Progenitor cell of endocrine pancreas (in vitro differentiated cells): ENCODE measurements around the gene ZBTB42. TPM values are rescaled to one million over a fixed set of nuclear protein-coding genes. Genes with fewer than 3 reads are reported as not detected.
"Not testable (repeated sequence)": the region's sequence is repeated elsewhere in the genome, so short reads cannot be mapped to it uniquely, and the experiment has no call there.

Experiments used
- DNase-seq: peaks from one replicate; pipeline ENCODE4 v3.0.0; 2021; ENCODE audit warnings: low spot score; ENCODE audit not compliant: unreplicated experiment
- H3K27ac Mint-ChIP-seq: 2 replicates; pipeline ENCODE4 v1.8.0; 2021; ENCODE audit warnings: mild to moderate bottlenecking, moderate library complexity, mixed read lengths
- H3K27me3 Mint-ChIP-seq: 2 replicates; pipeline ENCODE4 v1.8.0; 2021; ENCODE audit warnings: mixed read lengths
- H3K36me3 Mint-ChIP-seq: 2 replicates; pipeline ENCODE4 v1.8.0; 2022; ENCODE audit warnings: mixed read lengths; ENCODE audit not compliant: insufficient read depth
- H3K4me1 Mint-ChIP-seq: 2 replicates; pipeline ENCODE4 v1.8.0; 2021; ENCODE audit warnings: low read depth, mixed read lengths
- H3K4me3 Mint-ChIP-seq: 2 replicates; pipeline ENCODE4 v1.8.0; 2021; ENCODE audit warnings: low read depth, mild to moderate bottlenecking, moderate library complexity, mixed read lengths
- H3K9me3 Mint-ChIP-seq: 2 replicates; pipeline ENCODE4 v1.8.0; 2021; ENCODE audit warnings: low read depth, mixed read lengths
- total RNA-seq: library from RNA; stranded (reverse); gene quantifications from 2 replicates; pipeline ENCODE4 v1.2.1, GENCODE V29; 2021
- TF ChIP-seq, protein P1 (sequence below): fragments of 200-600 bp; sonication (generic); IDR thresholded peaks from one replicate; pipeline ENCODE4 v1.5.0; 2021; ENCODE audit warnings: antibody characterized with exemption, mild to moderate bottlenecking; ENCODE audit not compliant: unreplicated experiment

Gene ZBTB42
- total RNA-seq, 1 donor from 2014 or later, result 12.3 TPM

DNA sequence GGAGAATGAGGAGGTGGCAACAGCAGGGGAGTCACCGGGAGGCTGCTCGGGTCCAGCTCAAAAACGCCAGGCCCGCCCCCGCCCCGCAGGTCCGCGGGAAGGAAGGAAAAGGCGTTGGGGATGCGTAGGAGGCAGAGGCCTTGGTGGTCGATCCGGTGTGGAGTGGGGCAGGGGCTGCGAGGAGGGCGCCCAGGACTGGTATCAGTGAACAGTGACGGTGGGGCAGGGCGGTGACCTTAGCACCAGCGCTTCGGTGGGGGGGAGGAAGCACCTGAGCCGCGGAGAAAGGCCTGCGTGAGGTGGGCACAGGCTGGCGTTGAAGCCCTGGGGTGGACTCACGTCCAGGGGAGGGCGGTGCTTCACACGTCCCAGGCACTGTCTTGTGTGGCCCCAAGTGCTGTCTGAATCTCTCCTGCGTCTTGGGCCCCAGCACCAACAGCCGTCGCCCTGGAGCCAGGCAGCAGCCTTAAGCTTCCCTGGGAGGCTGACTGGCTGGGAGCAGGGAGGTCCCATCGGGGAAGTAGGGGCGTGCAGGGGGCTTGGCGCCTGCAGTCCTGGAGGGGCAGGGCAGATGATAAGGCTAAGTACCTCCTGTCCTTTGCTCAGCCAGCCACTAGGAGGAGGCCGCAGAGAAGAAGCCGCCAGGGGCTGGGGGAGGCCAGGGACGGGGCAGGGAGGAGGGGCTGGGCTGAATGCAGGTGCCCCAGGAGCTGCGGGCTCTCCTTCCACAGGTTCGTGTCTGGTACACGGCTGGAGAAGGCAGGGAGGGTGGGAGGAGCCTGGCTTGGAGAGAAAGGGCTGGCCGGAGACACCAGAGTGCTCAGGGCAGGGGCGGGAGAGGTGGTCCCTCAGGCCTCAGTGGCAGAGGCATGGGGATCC, 26.5 kb downstream of the ZBTB42 start:
- Mint-ChIP-seq H3K36me3 (no peaks in the 10 kb centered on the region), H3K4me1 (peaks cover 12% of the 10 kb centered on the region), H3K9me3 (peaks cover 8% of the 10 kb centered on the region), H3K4me3 (peak overlapping the region; percentile 72), H3K27me3 (peaks cover 24% of the 10 kb centered on the region), H3K27ac (peak overlapping the region; percentile 94)
- TF ChIP-seq, protein P1, sequence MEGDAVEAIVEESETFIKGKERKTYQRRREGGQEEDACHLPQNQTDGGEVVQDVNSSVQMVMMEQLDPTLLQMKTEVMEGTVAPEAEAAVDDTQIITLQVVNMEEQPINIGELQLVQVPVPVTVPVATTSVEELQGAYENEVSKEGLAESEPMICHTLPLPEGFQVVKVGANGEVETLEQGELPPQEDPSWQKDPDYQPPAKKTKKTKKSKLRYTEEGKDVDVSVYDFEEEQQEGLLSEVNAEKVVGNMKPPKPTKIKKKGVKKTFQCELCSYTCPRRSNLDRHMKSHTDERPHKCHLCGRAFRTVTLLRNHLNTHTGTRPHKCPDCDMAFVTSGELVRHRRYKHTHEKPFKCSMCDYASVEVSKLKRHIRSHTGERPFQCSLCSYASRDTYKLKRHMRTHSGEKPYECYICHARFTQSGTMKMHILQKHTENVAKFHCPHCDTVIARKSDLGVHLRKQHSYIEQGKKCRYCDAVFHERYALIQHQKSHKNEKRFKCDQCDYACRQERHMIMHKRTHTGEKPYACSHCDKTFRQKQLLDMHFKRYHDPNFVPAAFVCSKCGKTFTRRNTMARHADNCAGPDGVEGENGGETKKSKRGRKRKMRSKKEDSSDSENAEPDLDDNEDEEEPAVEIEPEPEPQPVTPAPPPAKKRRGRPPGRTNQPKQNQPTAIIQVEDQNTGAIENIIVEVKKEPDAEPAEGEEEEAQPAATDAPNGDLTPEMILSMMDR, result peak; percentile 64
- peak; percentile 65 for DNase-seq

DNA sequence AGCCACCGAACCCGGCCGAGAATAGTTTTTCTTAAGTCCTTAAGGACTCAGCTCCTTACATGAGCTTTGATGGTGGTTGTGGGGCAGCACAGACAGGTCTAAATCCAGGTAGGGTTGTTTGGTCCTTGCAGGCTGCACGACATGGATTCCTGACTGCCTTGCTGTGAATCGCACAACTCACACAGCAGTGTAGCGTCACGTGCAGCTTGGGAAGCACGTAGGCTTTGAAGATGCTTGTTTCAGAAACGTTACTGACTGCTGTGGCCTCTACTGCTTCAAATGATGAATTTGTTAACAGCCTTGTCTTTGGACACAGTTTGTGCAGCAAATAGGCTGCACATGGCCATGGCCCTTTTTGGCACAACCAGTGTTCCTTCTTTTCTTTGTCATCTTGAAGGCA, 29.9 kb downstream of the ZBTB42 start:
- Mint-ChIP-seq H3K36me3 (no peaks in the 10 kb centered on the region), H3K27ac (no peak overlapping the region), H3K4me1 (peaks cover 7% of the 10 kb centered on the region), H3K9me3 (no peaks in the 10 kb centered on the region), H3K27me3 (peaks cover 4% of the 10 kb centered on the region), H3K4me3 (no peak overlapping the region)
- no peak for DNase-seq
- TF ChIP-seq, protein P1, result no peak

DNA sequence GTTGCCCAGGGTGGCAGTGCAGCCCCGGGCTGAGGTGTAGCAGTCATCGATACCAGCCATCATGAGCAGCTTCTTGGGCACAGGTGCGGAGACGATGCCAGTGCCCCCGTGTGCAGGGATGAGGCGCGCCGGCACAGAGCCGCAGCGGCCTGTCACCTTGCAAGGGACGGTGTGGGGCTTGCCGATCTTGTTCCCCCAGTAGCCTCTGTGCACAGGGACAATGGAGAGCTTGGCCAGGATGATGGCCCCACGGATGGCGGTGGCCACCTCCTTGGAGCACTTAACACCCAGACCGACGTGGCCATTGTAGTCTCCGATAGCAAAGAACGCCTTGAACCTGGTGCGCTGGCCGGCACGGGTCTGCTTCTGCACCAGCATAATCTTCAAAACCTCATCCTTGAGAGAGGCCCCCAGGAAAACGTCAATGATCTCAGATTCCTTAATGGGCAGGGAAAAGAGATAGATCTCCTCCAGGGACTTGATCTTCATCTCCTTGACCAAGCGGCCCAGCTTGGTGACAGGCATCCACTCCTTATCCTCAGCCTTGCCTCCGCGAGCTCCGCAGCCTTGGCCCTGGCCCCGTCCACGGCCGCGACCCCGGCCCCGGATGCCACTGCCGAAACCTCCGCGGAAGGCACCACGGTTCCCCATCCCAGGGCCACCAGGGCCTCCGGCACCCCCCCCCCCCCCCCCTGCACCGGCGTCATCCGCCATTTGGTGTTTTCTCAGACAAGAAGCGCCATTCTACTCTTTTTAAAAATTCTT, 35.5 kb downstream of the ZBTB42 start:
- H3K27ac Mint-ChIP-seq, H3K4me3 Mint-ChIP-seq, DNase-seq, H3K27me3 Mint-ChIP-seq, H3K4me1 Mint-ChIP-seq, H3K9me3 Mint-ChIP-seq, H3K36me3 Mint-ChIP-seq: not testable (repeated sequence)

DNA sequence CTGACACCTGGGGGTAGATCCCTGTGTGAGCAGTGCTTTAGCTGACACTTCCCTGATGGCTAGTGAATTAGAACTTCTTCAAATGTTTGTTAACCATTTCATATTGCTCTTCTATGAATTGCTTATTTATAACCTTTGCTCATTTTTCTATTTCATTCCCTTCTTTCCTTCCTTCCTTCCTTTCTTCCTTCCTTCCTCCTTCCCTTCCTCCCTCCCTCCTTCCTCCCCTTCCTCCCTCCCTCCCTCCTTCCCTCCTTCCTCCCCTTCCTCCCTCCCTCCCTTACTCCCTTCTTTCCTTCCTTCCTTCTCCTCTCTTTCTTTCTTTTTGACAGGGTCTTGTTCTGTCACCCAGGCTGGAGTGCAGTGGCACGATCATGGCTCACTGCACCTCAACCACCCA, 40.8 kb downstream of the ZBTB42 start:
- DNase-seq, result no peak
- no peaks in the 10 kb centered on the region for H3K36me3 Mint-ChIP-seq
- peaks cover 4% of the 10 kb centered on the region for H3K9me3 Mint-ChIP-seq
- H3K4me1 Mint-ChIP-seq, result peaks cover 4% of the 10 kb centered on the region
- H3K4me3 Mint-ChIP-seq, result no peak overlapping the region
- peaks cover 56% of the 10 kb centered on the region for H3K27me3 Mint-ChIP-seq
- no peak overlapping the region for H3K27ac Mint-ChIP-seq
- TF ChIP-seq, protein P1, result no peak

DNA sequence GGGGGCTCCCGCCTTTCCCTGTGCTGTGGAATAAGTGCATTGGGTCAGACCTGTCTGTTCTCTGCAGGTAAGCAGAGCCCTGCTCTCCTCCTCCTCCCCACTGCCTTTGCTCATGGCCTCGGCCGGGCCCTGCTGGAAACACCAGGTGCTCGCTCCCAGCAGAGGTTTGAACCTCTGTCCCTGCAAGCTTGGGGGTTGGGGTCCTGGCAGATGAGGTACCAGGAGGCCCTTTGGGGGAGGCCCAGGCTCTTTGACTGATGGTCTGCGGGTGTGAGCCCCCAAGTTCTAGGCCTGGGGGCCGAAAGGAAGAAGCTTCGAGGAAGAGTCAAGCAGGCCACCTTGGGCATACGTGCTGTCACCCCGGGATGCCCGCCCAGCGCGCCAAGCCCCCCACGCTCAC, 42.1 kb downstream of the ZBTB42 start:
- Mint-ChIP-seq H3K4me3 (no peak overlapping the region), H3K4me1 (peaks cover 4% of the 10 kb centered on the region), H3K27ac (no peak overlapping the region), H3K36me3 (peaks cover 1% of the 10 kb centered on the region), H3K27me3 (peaks cover 58% of the 10 kb centered on the region), H3K9me3 (peaks cover 4% of the 10 kb centered on the region)
- TF ChIP-seq, protein P1, result no peak
- DNase-seq, result no peak
